ENCODE results near the gene AKNA. TPM values are rescaled to one million over a fixed set of nuclear protein-coding genes. Genes with fewer than 3 reads are reported as not detected.

The AKNA gene
- total RNA-seq, 1 donor from 2014 or later: 14.0 TPM

DNA sequence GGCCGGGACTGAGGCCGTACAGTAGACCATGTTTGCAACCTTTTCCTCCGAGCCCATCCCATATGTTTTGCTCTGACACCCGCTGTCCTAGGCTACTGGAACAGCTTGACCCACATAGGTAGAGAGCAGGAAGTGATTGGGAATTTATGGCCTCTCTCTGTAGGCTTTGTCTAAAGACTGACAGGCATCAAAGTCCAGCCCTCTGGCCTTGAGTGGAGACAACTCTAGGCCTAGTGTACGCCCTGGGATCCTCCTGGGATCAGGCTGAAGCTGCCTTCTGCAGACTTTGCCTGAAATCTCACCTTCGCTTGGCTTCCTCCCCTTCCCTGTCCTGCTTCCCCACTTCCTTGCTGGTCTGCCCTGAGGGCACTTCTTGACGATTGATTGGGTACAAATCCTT, 13.6 kb upstream of the AKNA start:
- Mint-ChIP-seq H3K4me1 (ENCODE audit: unreplicated experiment) (peaks cover 24% of the 10 kb centered on the region), H3K27ac (peak overlapping the region; percentile 21), H3K9me3 (no peaks in the 10 kb centered on the region), H3K27me3 (no peaks in the 10 kb centered on the region), H3K36me3 (no peaks in the 10 kb centered on the region), H3K4me3 (no peak overlapping the region)
- DNase-seq (ENCODE audit: extremely low spot score, unreplicated experiment): no peak
- TF ChIP-seq, protein P1, sequence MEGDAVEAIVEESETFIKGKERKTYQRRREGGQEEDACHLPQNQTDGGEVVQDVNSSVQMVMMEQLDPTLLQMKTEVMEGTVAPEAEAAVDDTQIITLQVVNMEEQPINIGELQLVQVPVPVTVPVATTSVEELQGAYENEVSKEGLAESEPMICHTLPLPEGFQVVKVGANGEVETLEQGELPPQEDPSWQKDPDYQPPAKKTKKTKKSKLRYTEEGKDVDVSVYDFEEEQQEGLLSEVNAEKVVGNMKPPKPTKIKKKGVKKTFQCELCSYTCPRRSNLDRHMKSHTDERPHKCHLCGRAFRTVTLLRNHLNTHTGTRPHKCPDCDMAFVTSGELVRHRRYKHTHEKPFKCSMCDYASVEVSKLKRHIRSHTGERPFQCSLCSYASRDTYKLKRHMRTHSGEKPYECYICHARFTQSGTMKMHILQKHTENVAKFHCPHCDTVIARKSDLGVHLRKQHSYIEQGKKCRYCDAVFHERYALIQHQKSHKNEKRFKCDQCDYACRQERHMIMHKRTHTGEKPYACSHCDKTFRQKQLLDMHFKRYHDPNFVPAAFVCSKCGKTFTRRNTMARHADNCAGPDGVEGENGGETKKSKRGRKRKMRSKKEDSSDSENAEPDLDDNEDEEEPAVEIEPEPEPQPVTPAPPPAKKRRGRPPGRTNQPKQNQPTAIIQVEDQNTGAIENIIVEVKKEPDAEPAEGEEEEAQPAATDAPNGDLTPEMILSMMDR (conservative IDR thresholded peaks at IDR 0.05): no peak

DNA sequence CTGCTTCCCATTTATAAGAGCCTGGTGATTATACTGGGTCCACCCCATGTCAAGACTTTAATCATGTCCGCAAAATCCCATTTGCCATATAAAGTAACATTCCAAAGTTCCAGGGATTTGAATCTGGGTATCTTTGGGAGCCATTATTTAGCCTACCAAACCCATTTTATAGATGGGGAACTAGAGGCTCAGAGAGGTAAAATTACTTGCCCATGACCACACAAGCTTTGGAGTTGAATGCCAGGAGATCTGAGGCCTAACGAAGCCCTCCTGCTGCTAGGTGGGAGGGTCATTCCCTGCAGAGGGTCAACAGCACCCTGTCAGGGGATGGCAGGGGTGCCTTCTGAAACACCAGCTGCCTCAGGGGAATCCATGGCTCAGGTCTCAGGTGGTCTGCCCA, 13.0 kb upstream of the AKNA start:
- TF ChIP-seq, protein P1 (conservative IDR thresholded peaks at IDR 0.05): no peak
- no peaks in the 10 kb centered on the region for H3K36me3 Mint-ChIP-seq
- peaks cover 26% of the 10 kb centered on the region for H3K4me1 Mint-ChIP-seq (ENCODE audit: unreplicated experiment)
- no peaks in the 10 kb centered on the region for H3K9me3 Mint-ChIP-seq
- DNase-seq (ENCODE audit: extremely low spot score, unreplicated experiment): no peak
- no peaks in the 10 kb centered on the region for H3K27me3 Mint-ChIP-seq
- H3K4me3 Mint-ChIP-seq: peak overlapping the region; percentile 39
- no peak overlapping the region for H3K27ac Mint-ChIP-seq

GRCh38 chr9:114400219-114400618, 12.4 kb upstream of the AKNA start:
- Mint-ChIP-seq H3K9me3 (no peaks in the 10 kb centered on the region), H3K4me1 (ENCODE audit: unreplicated experiment) (peaks cover 27% of the 10 kb centered on the region), H3K27ac (no peak overlapping the region), H3K36me3 (no peaks in the 10 kb centered on the region), H3K27me3 (no peaks in the 10 kb centered on the region), H3K4me3 (no peak overlapping the region)
- no peak for DNase-seq (ENCODE audit: extremely low spot score, unreplicated experiment)
- TF ChIP-seq, protein P1 (conservative IDR thresholded peaks at IDR 0.05): no peak

- Mint-ChIP-seq H3K9me3 (no peaks in the 10 kb centered on the region), H3K27ac (no peak overlapping the region), H3K4me1 (ENCODE audit: unreplicated experiment) (peaks cover 31% of the 10 kb centered on the region), H3K36me3 (no peaks in the 10 kb centered on the region), H3K27me3 (no peaks in the 10 kb centered on the region), H3K4me3 (peak overlapping the region; percentile 7)
- no peak for DNase-seq (ENCODE audit: extremely low spot score, unreplicated experiment)
- TF ChIP-seq, protein P1 (conservative IDR thresholded peaks at IDR 0.05): no peak
Measured at GRCh38 chr9:114399381-114399780, 11.6 kb upstream of the AKNA start.

GRCh38 chr9:114397848-114398605, 10.2 kb upstream of the AKNA start:
- DNase-seq (ENCODE audit: extremely low spot score, unreplicated experiment): peak; percentile 94
- TF ChIP-seq, protein P1 (conservative IDR thresholded peaks at IDR 0.05): no peak
- no peaks in the 10 kb centered on the region for H3K9me3 Mint-ChIP-seq
- H3K4me1 Mint-ChIP-seq (ENCODE audit: unreplicated experiment): peaks cover 31% of the 10 kb centered on the region
- no peaks in the 10 kb centered on the region for H3K36me3 Mint-ChIP-seq
- H3K27ac Mint-ChIP-seq: peak overlapping the region; percentile 88
- H3K4me3 Mint-ChIP-seq: peak overlapping the region; percentile 93
- H3K27me3 Mint-ChIP-seq: no peaks in the 10 kb centered on the region

Data from type B pancreatic cell (in vitro differentiated cells).